T1000 (cell line): ENCODE data around the gene DYSF.

ENCODE experiments used
- DNase-seq: peaks from one replicate; lab custom pipeline; 2025; ENCODE audit warnings: mixed read lengths; lab: John Stamatoyannopoulos, UW

The DYSF gene

GRCh38 chr2:71693286-71694270 lies 240.2 kb downstream of the DYSF start:
- no peak for DNase-seq

- DNase-seq, result no peak
Measured at GRCh38 chr2:71694501-71695234, 241.3 kb downstream of the DYSF start.

- DNase-seq, result no peak
Measured at GRCh38 chr2:71695235-71696120, 242.1 kb downstream of the DYSF start.

- DNase-seq, result no peak
Measured at GRCh38 chr2:71696381-71696780, 243.0 kb downstream of the DYSF start.

GRCh38 chr2:71697106-71698004 lies 244.0 kb downstream of the DYSF start:
- DNase-seq, result peak; percentile 8

- no peak for DNase-seq
Measured at GRCh38 chr2:71699428-71699827, 246.1 kb downstream of the DYSF start.

GRCh38 chr2:71700041-71700657 lies 246.8 kb downstream of the DYSF start:
- DNase-seq, result no peak

- no peak for DNase-seq
Measured at GRCh38 chr2:71700658-71701397, 247.5 kb downstream of the DYSF start.

GRCh38 chr2:71702071-71702970 lies 249.0 kb downstream of the DYSF start:
- no peak for DNase-seq

GRCh38 chr2:71702971-71703898 lies 249.9 kb downstream of the DYSF start:
- no peak for DNase-seq

- DNase-seq, result no peak
Measured at GRCh38 chr2:71704131-71704561, 250.8 kb downstream of the DYSF start.

- no peak for DNase-seq
Measured at GRCh38 chr2:71704688-71705087, 251.3 kb downstream of the DYSF start.

GRCh38 chr2:71705171-71705960 lies 252.0 kb downstream of the DYSF start:
- no peak for DNase-seq

GRCh38 chr2:71706121-71706520 lies 252.8 kb downstream of the DYSF start:
- DNase-seq, result no peak

GRCh38 chr2:71706836-71707235 lies 253.5 kb downstream of the DYSF start:
- no peak for DNase-seq

- DNase-seq, result no peak
Measured at GRCh38 chr2:71710367-71711132, 257.2 kb downstream of the DYSF start.
